22Rv1 (cell line): ENCODE results near the gene GCFC2.

Source experiments
- CTCF ChIP-seq: fragments of 450-650 bp; IDR thresholded peaks from 2 replicates; pipeline ENCODE4 v1.5.1; 2017; ENCODE audit warnings: mild to moderate bottlenecking
- ZFX ChIP-seq: fragments of 450-650 bp; IDR thresholded peaks from 2 replicates; pipeline ENCODE4 v1.6.1; 2017; ENCODE audit warnings: antibody characterized with exemption, borderline replicate concordance

GRCh38 chr2:75680402-75680801 lies 30.3 kb downstream of the GCFC2 start:
- TF ChIP-seq CTCF (no peak), ZFX (no peak)
